ENCODE data around the gene PDGFA. TPM values are rescaled to one million over a fixed set of nuclear protein-coding genes. Genes with fewer than 3 reads are reported as not detected.

Gene PDGFA
- total RNA-seq, 1 experiment from 2014 or later = 35.8 TPM

GRCh38 chr7:566100-566499 lies 46.5 kb upstream of the PDGFA start:
- no peak overlapping the region for H3T11ph ChIP-seq (ENCODE audit: low read length)
- H3K79me1 ChIP-seq (ENCODE audit: insufficient read depth, low read depth, low read length, poor library complexity, severe bottlenecking) = no peaks in the 10 kb centered on the region
- no peak overlapping the region for H2BK120ac ChIP-seq (ENCODE audit: low read depth, low read length, poor library complexity, severe bottlenecking)
- H4K5ac ChIP-seq (ENCODE audit: insufficient read length, low read depth, low read length) = no peak overlapping the region
- no peak overlapping the region for H3K14ac ChIP-seq (ENCODE audit: insufficient read depth, low read length)
- no peak for DNase-seq
- no peak overlapping the region for H4K8ac ChIP-seq (replicated peaks; ENCODE audit: insufficient read length, low read depth, low read length)
- no peak overlapping the region for H3K27ac ChIP-seq (ENCODE audit: insufficient read length, low read depth, low read length)
- H3K9ac ChIP-seq (ENCODE audit: extremely low read depth, insufficient read length, low read length) = no peak overlapping the region
- no peak overlapping the region for H3K4me2 ChIP-seq (ENCODE audit: insufficient read depth, insufficient read length, low read length)
- H2BK20ac ChIP-seq (ENCODE audit: low read depth, low read length, poor library complexity, severe bottlenecking) = no peak overlapping the region
- H3K23me2 ChIP-seq (ENCODE audit: insufficient read length, low read depth, low read length, poor library complexity, severe bottlenecking) = no peaks in the 10 kb centered on the region
- Mint-ChIP-seq H3K27me3 (ENCODE audit: low read depth) (peaks cover 2% of the 10 kb centered on the region; the same call in 1 of the 2 replicates), H3K4me1 (peaks cover 0 to 4% of the 10 kb centered on the region in 2 experiments; a peak in 1 of 4 replicates), H3K27ac (no peak overlapping the region), H3K4me3 (no peak overlapping the region), H3K36me3 (ENCODE audit: insufficient read depth in 1 of 3, low read depth in 3 of 3) (peaks cover 0 to 6% (median 0%) of the 10 kb centered on the region in 3 experiments; a peak in 1 of 7 replicates), H3K9me3 (no peaks in the 10 kb centered on the region)
- no peak overlapping the region for H3K23ac ChIP-seq (ENCODE audit: insufficient read length, low read depth, low read length)
- no peak overlapping the region for H2AFZ ChIP-seq (ENCODE audit: low read length)
- no peak overlapping the region for H2BK5ac ChIP-seq (ENCODE audit: insufficient read length, low read length)
- H2BK15ac ChIP-seq (ENCODE audit: low read depth, low read length) = no peak overlapping the region
- H4K20me1 ChIP-seq (ENCODE audit: control insufficient read depth, insufficient read depth, insufficient read length) = no peaks in the 10 kb centered on the region
- no peaks in the 10 kb centered on the region; the same call in 1 of the 2 replicates for H3K79me2 ChIP-seq (ENCODE audit: insufficient read depth, low read length)
- TF ChIP-seq CTCF (conservative IDR thresholded peaks at IDR 0.05) = no peak
- H4K91ac ChIP-seq (ENCODE audit: insufficient read length, low read depth, low read length) = no peak overlapping the region
- no peak overlapping the region for H2AK5ac ChIP-seq (ENCODE audit: insufficient read length, low read length)
- no peaks in the 10 kb centered on the region for H3K9me3 ChIP-seq (ENCODE audit: control insufficient read depth, low read depth, low read length)
- no peaks in the 10 kb centered on the region for H3K4me1 ChIP-seq (ENCODE audit: insufficient read depth, low read length)
- H2BK12ac ChIP-seq (ENCODE audit: insufficient read length, low read depth, low read length) = no peak overlapping the region
- H3K18ac ChIP-seq (ENCODE audit: insufficient read length, low read depth, low read length) = no peak overlapping the region
- H3K56ac ChIP-seq (ENCODE audit: insufficient read length, low read depth, low read length) = no peak overlapping the region
- no CpG with 5 or more reads among the region's 1 CpG for WGBS (ENCODE audit: extremely low coverage, insufficient read length, low lambda C conversion rate)
- H3K4ac ChIP-seq (ENCODE audit: low read depth, low read length) = no peak overlapping the region
- no peaks in the 10 kb centered on the region for H3K27me3 ChIP-seq (ENCODE audit: insufficient read depth, low read length)

All from H9 (cell line).